Measurements from ENCODE around the gene RFK.
"Not testable (repeated sequence)": the region's sequence is repeated elsewhere in the genome, so short reads cannot be mapped to it uniquely, and the experiment has no call there.

Gene RFK

GRCh38 chr9:76369583-76369982 lies 24.6 kb downstream of the RFK start:
- no peak for DNase-seq

- DNase-seq: no peak
Observed at GRCh38 chr9:76366275-76366674, 28.0 kb downstream of the RFK start.

- no peak for DNase-seq
Observed at GRCh38 chr9:76365028-76365427, 29.2 kb downstream of the RFK start.

GRCh38 chr9:76363032-76363395 lies 31.2 kb downstream of the RFK start:
- no peak for DNase-seq

GRCh38 chr9:76362332-76363031 lies 31.7 kb downstream of the RFK start:
- DNase-seq: not testable (repeated sequence)

GRCh38 chr9:76359766-76360165 lies 34.5 kb downstream of the RFK start:
- no peak for DNase-seq

GRCh38 chr9:76359365-76359764 lies 34.9 kb downstream of the RFK start:
- no peak for DNase-seq

GRCh38 chr9:76358628-76359280 lies 35.5 kb downstream of the RFK start:
- no peak for DNase-seq

GRCh38 chr9:76357555-76357954 lies 36.7 kb downstream of the RFK start:
- DNase-seq: no peak

GRCh38 chr9:76355886-76356285 lies 38.3 kb downstream of the RFK start:
- DNase-seq: no peak

GRCh38 chr9:76354221-76354620 lies 40.0 kb downstream of the RFK start:
- no peak for DNase-seq

GRCh38 chr9:76353280-76353679 lies 40.9 kb downstream of the RFK start:
- no peak for DNase-seq

GRCh38 chr9:76352026-76352620 lies 42.1 kb downstream of the RFK start:
- DNase-seq: no peak

GRCh38 chr9:76351006-76351405 lies 43.2 kb downstream of the RFK start:
- DNase-seq: no peak

GRCh38 chr9:76349865-76350264 lies 44.4 kb downstream of the RFK start:
- DNase-seq: no peak

- DNase-seq: no peak
Observed at GRCh38 chr9:76342858-76343257, 51.4 kb downstream of the RFK start.

- no peak for DNase-seq
Observed at GRCh38 chr9:76342201-76342600, 52.0 kb downstream of the RFK start.

GRCh38 chr9:76341616-76342015 lies 52.6 kb downstream of the RFK start:
- DNase-seq: no peak

- DNase-seq: no peak
Observed at GRCh38 chr9:76338418-76338817, 55.8 kb downstream of the RFK start.

- DNase-seq: no peak
Observed at GRCh38 chr9:76336027-76336426, 58.2 kb downstream of the RFK start.
